ENCODE results near the gene GLG1.

GRCh38 chr16:74469946-74470478 lies 136.9 kb downstream of the GLG1 start:
- TF ChIP-seq POLR2A (IDR thresholded peaks at IDR 0.05; ENCODE audit: low read length) (no peak), CTCF (IDR thresholded peaks at IDR 0.05) (no peak), CHD2 (IDR thresholded peaks at IDR 0.05; ENCODE audit: low read length, partially characterized antibody) (no peak), POLR2AphosphoS2 (conservative IDR thresholded peaks at IDR 0.05; ENCODE audit: low read length) (no peak), NR3C1 (IDR thresholded peaks at IDR 0.05) (no peak), USF2 (IDR thresholded peaks at IDR 0.05) (no peak), RFX5 (IDR thresholded peaks at IDR 0.05) (no peak)

All from A549 (cell line).